IMR-90 (cell line): ENCODE results near the gene FAR2. TPM values are rescaled to one million over a fixed set of nuclear protein-coding genes. Genes with fewer than 3 reads are reported as not detected.

Experiments used
- ATAC-seq: fragments of 200-7000 bp; cut with Tn5 transposase; 2 replicates; pipeline ENCODE4 v1.9.1; 2020; ENCODE audit warnings: low read depth, mild to moderate bottlenecking, moderate library complexity
- BruUV-seq: library from RNA; stranded (reverse); fragments of 400-500 nt; replicated peaks from 2 replicates; lab custom pipeline; 2021; lab: Mats Ljungman, UMichigan
- CTCF ChIA-PET: fragments of 300-600 bp; formaldehyde crosslinking; extraction: SDS; loops from one replicate; lab custom pipeline; 2021; ENCODE audit warnings: antibody characterized with exemption; lab: Yijun Ruan, JAX
- POLR2A ChIA-PET: fragments of 300-600 bp; sonication (Branson Sonifier 250); formaldehyde crosslinking; loops from one replicate; lab custom pipeline; 2022; ENCODE audit warnings: antibody characterized with exemption; ENCODE audit not compliant: unreplicated experiment; lab: Charles Lee
- DNase-seq: peaks from one replicate; pipeline ENCODE4 v3.0.0; 2013
- H2AFZ ChIP-seq: replicated peaks from 2 replicates; pipeline ENCODE3; 2013; ENCODE audit warnings: low read length, mild to moderate bottlenecking; ENCODE audit not compliant: poor library complexity
- H2AK5ac ChIP-seq: 2 replicates; pipeline ENCODE4 v1.6.1; 2013; ENCODE audit warnings: low read depth, low read length, inconsistent platforms
- H2AK9ac ChIP-seq: replicated peaks from 2 replicates; pipeline ENCODE3; 2013; ENCODE audit warnings: mild to moderate bottlenecking, low read depth, low read length, moderate library complexity; ENCODE audit not compliant: poor library complexity
- H2BK120ac ChIP-seq: 2 replicates; pipeline ENCODE4 v1.6.1; 2013; ENCODE audit warnings: low read depth, low read length, inconsistent platforms
- H2BK15ac ChIP-seq: 3 replicates; pipeline ENCODE4 v1.6.1; 2013; ENCODE audit warnings: low read depth, low read length, inconsistent platforms
- H2BK20ac ChIP-seq: 2 replicates; pipeline ENCODE4 v1.6.1; 2013; ENCODE audit warnings: low read depth, mild to moderate bottlenecking, inconsistent platforms, low read length, moderate library complexity
- H2BK5ac ChIP-seq: 2 replicates; pipeline ENCODE4 v1.6.1; 2013; ENCODE audit warnings: mild to moderate bottlenecking, low read depth, low read length, inconsistent platforms; ENCODE audit not compliant: poor library complexity, severe bottlenecking
- H3K14ac ChIP-seq: replicated peaks from 2 replicates; pipeline ENCODE4 v1.6.1; 2013; ENCODE audit warnings: low read depth, low read length, inconsistent platforms
- H3K18ac ChIP-seq: 2 replicates; pipeline ENCODE4 v1.6.1; 2013; ENCODE audit warnings: low read depth, low read length, control low read depth
- H3K23ac ChIP-seq: 2 replicates; pipeline ENCODE4 v1.6.1; 2013; ENCODE audit warnings: low read depth, low read length, inconsistent platforms
- H3K27ac ChIP-seq: 2 replicates; pipeline ENCODE4 v1.5.1; 2013; ENCODE audit warnings: mild to moderate bottlenecking, control low read depth, low read length; ENCODE audit not compliant: insufficient read depth
- H3K27me3 ChIP-seq: 2 replicates; pipeline ENCODE4 v1.6.1; 2013; ENCODE audit warnings: low read length; ENCODE audit not compliant: control insufficient read depth, insufficient read depth
- H3K36me3 ChIP-seq: 2 replicates; pipeline ENCODE4 v1.6.1; 2013; ENCODE audit warnings: low read length, mixed read lengths; ENCODE audit not compliant: control insufficient read depth, insufficient read depth
- H3K4ac ChIP-seq: 2 replicates; pipeline ENCODE4 v1.6.1; 2013; ENCODE audit warnings: low read depth, low read length, inconsistent platforms
- H3K4me1 ChIP-seq: 2 replicates; pipeline ENCODE4 v1.6.1; 2013; ENCODE audit warnings: low read length, mixed read lengths; ENCODE audit not compliant: control insufficient read depth, insufficient read depth
- H3K4me2 ChIP-seq: 2 replicates; pipeline ENCODE4 v1.6.1; 2013; ENCODE audit warnings: low read depth, mild to moderate bottlenecking, control low read depth, low read length, moderate library complexity
- H3K4me3 ChIP-seq: 2 replicates; pipeline ENCODE4 v1.5.1; 2013; ENCODE audit warnings: low read depth, mild to moderate bottlenecking, control low read depth, low read length, moderate library complexity; ENCODE audit not compliant: insufficient read depth
- H3K56ac ChIP-seq: 2 replicates; pipeline ENCODE4 v1.6.1; 2013; ENCODE audit warnings: low read length, inconsistent platforms; ENCODE audit not compliant: insufficient read depth; ENCODE audit errors: extremely low read depth
- H3K79me1 ChIP-seq, 2 experiments: 2 replicates each; pipeline ENCODE4 v1.6.1; 2013; ENCODE audit warnings: low read length in 2 of 2, inconsistent platforms in 1 of 2, low read depth in 1 of 2
- H3K9ac ChIP-seq: 2 replicates; pipeline ENCODE4 v1.6.1; 2013; ENCODE audit warnings: low read depth, low read length, control low read depth
- H3K9me1 ChIP-seq: 2 replicates; pipeline ENCODE4 v1.6.1; 2013; ENCODE audit warnings: low read length, inconsistent platforms; ENCODE audit not compliant: insufficient read depth
- H3K9me3 ChIP-seq: 2 replicates; pipeline ENCODE4 v1.6.1; 2013; ENCODE audit warnings: low read length; ENCODE audit not compliant: control insufficient read depth, insufficient read depth
- H4K20me1 ChIP-seq: 2 replicates; pipeline ENCODE4 v1.6.1; 2013; ENCODE audit warnings: low read length, inconsistent platforms; ENCODE audit not compliant: insufficient read depth
- H4K5ac ChIP-seq: 2 replicates; pipeline ENCODE4 v1.6.1; 2013; ENCODE audit warnings: mild to moderate bottlenecking, low read depth, low read length, control low read depth
- H4K8ac ChIP-seq, 2 experiments: 2 replicates each; pipeline ENCODE4 v1.6.1; 2013; ENCODE audit warnings: low read depth in 2 of 2, low read length in 2 of 2, control low read depth in 1 of 2, inconsistent platforms in 1 of 2
- H4K91ac ChIP-seq: 2 replicates; pipeline ENCODE4 v1.6.1; 2013; ENCODE audit warnings: low read depth, low read length, inconsistent platforms; ENCODE audit not compliant: insufficient read depth
- BHLHE40 ChIP-seq: fragments of 150-350 bp; IDR thresholded peaks from 2 replicates; pipeline ENCODE4 v1.6.1; 2016; ENCODE audit warnings: mild to moderate bottlenecking, low read depth, low read length
- CEBPB ChIP-seq: IDR thresholded peaks from 2 replicates; pipeline ENCODE4 v1.6.1; 2012; ENCODE audit warnings: low read depth, low read length, improper control_type of control experiment
- CHD1 ChIP-seq: IDR thresholded peaks from 2 replicates; pipeline ENCODE4 v1.6.1; 2012; ENCODE audit warnings: low read depth, low read length, improper control_type of control experiment
- FOS ChIP-seq: fragments of 150-350 bp; IDR thresholded peaks from 2 replicates; pipeline ENCODE4 v1.6.1; 2016; ENCODE audit warnings: low read depth, low read length
- MAZ ChIP-seq: IDR thresholded peaks from 2 replicates; pipeline ENCODE4 v1.6.1; 2012; ENCODE audit warnings: low read depth, mild to moderate bottlenecking, low read length, improper control_type of control experiment, moderate library complexity, borderline replicate concordance
- MXI1 ChIP-seq: IDR thresholded peaks from 2 replicates; pipeline ENCODE4 v1.6.1; 2012; ENCODE audit warnings: low read depth, mild to moderate bottlenecking, low read length, moderate library complexity, borderline replicate concordance
- POLR2A ChIP-seq: IDR thresholded peaks from 2 replicates; pipeline ENCODE4 v1.6.1; 2012; ENCODE audit warnings: mild to moderate bottlenecking, low read depth, low read length
- RCOR1 ChIP-seq: IDR thresholded peaks from 2 replicates; pipeline ENCODE4 v1.6.1; 2012; ENCODE audit warnings: mild to moderate bottlenecking, low read length, improper control_type of control experiment; ENCODE audit not compliant: insufficient replicate concordance
- RFX5 ChIP-seq: IDR thresholded peaks from 2 replicates; pipeline ENCODE4 v1.8.0; 2012; ENCODE audit warnings: low read depth, mild to moderate bottlenecking, low read length, moderate library complexity
- USF2 ChIP-seq: fragments of 150-350 bp; IDR thresholded peaks from 2 replicates; pipeline ENCODE4 v1.6.1; 2017; ENCODE audit warnings: mild to moderate bottlenecking, antibody characterized with exemption, low read length, low read depth
- WGBS, 2 experiments: methylation state at CpG; one replicate each; pipeline versions ENCODE4 v1.1.5 to v1.1.7; 2013; ENCODE audit warnings: missing lambda C conversion rate in 2 of 2; ENCODE audit not compliant: insufficient read length in 1 of 2; ENCODE audit errors: extremely low coverage in 2 of 2; 5-methylcytosine and 5-hydroxymethylcytosine counted together
- dilution Hi-C: fragments of 300-500 bp; cut with HindIII; formaldehyde crosslinking; loops from one replicate; pipeline ENCODE4 v1.14.3; 2018; ENCODE audit warnings: low sequenced_read_pairs; ENCODE audit not compliant: unreplicated experiment
- in situ Hi-C: fragments of 300-500 bp; cut with MboI; formaldehyde crosslinking; loops from 3 replicates; pipeline ENCODE4 v1.14.3; 2019; ENCODE audit warnings: low sequenced_read_pairs, inconsistent platforms, mixed read lengths
- intact Hi-C: fragments of 100-400 bp; cut with micrococcal nuclease; formaldehyde crosslinking; loops from 2 replicates; pipeline ENCODE4 v1.10.0; 2022
- polyA plus RNA-seq, 3 experiments: library from polyadenylated mRNA; depleted of rRNA; stranded (reverse); fragments of >200 nt; gene quantifications; 2 replicates each; pipeline ENCODE4 v1.2.3, GENCODE V29; 2012; ENCODE audit warnings: low replicate concordance in 1 of 3
- total RNA-seq: library from RNA; depleted of rRNA; stranded (reverse); fragments of >200 nt; gene quantifications from 2 replicates; pipeline ENCODE4 v1.2.3, GENCODE V29; 2012
- TF ChIP-seq, protein P1 (sequence below): conservative IDR thresholded peaks from 2 replicates; pipeline ENCODE4 v1.5.1; 2012; ENCODE audit warnings: mild to moderate bottlenecking, low read depth, low read length, improper control_type of control experiment

FAR2 gene
- total and polyA plus RNA-seq, 2 of the 4 experiments (the other 2 are of a cell fraction): 1.1 to 2.0 TPM

DNA sequence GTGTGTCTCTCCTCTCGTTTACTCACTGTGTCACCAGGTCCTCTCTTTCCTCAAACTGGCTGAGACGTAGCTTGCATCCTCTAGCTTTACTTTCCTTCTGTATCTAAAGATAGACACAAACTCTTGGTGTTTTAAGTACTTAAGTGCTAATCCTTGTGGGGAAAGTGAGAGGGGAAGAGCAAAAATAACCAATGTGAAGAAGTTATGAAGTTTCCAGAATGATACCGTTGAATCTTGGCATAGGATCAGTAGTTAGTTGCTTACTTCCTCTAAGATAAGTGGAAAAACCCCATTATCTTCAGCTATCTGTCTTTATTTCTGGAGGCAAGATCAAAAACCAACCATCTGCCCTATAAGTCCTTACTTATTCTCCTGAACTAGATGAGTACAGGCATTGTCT lies 10.6 kb downstream of the FAR2 start:
- Histone ChIP-seq H3K9me1 (peaks cover 6% of the 10 kb centered on the region), H2AK9ac (no peak overlapping the region), H4K8ac (no peak overlapping the region), H3K36me3 (no peaks in the 10 kb centered on the region), H3K4me2 (no peak overlapping the region), H3K9ac (no peak overlapping the region), H3K27me3 (no peaks in the 10 kb centered on the region), H3K4ac (no peak overlapping the region), H3K23ac (no peak overlapping the region), H2AFZ (no peak overlapping the region), H4K91ac (no peak overlapping the region), H4K20me1 (no peaks in the 10 kb centered on the region), H2AK5ac (no peak overlapping the region), H3K4me1 (peaks cover 6% of the 10 kb centered on the region; the same call in 1 of the 2 replicates), H2BK20ac (no peak overlapping the region), H3K56ac (no peak overlapping the region), H4K5ac (no peak overlapping the region), H2BK15ac (no peak overlapping the region), H3K27ac (no peak overlapping the region), H3K4me3 (no peak overlapping the region), H2BK120ac (no peak overlapping the region), H3K79me1 (no peaks in the 10 kb centered on the region), H3K18ac (no peak overlapping the region), H3K14ac (no peak overlapping the region), H3K9me3 (no peaks in the 10 kb centered on the region), H2BK5ac (no peak overlapping the region)
- no peak for ATAC-seq
- no CpG with 5 or more reads among the region's 3 CpGs for WGBS, 2 experiments
- POLR2A ChIA-PET: no interaction called here
- CTCF ChIA-PET: interaction anchor here (0.7 kb wide), 1 partner anchor 132 kb away, joined by 3 read pairs; no protein-coding TSS in a partner anchor
- no peak for TF ChIP-seq RFX5
- TF ChIP-seq CEBPB: no peak
- no peak for TF ChIP-seq BHLHE40
- no peak for TF ChIP-seq USF2
- TF ChIP-seq, protein P1, sequence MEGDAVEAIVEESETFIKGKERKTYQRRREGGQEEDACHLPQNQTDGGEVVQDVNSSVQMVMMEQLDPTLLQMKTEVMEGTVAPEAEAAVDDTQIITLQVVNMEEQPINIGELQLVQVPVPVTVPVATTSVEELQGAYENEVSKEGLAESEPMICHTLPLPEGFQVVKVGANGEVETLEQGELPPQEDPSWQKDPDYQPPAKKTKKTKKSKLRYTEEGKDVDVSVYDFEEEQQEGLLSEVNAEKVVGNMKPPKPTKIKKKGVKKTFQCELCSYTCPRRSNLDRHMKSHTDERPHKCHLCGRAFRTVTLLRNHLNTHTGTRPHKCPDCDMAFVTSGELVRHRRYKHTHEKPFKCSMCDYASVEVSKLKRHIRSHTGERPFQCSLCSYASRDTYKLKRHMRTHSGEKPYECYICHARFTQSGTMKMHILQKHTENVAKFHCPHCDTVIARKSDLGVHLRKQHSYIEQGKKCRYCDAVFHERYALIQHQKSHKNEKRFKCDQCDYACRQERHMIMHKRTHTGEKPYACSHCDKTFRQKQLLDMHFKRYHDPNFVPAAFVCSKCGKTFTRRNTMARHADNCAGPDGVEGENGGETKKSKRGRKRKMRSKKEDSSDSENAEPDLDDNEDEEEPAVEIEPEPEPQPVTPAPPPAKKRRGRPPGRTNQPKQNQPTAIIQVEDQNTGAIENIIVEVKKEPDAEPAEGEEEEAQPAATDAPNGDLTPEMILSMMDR: no peak
- TF ChIP-seq POLR2A: no peak
- no peak for TF ChIP-seq MXI1
- no peak for TF ChIP-seq FOS
- no peak for TF ChIP-seq CHD1
- no peak for TF ChIP-seq MAZ
- no peak for TF ChIP-seq RCOR1
- no peak for DNase-seq
- intact Hi-C loops (no loop called here), dilution Hi-C loops (no loop called here), in situ Hi-C loops (no loop called here)
- no TSS peak for BruUV-seq
